Right atrium auricular region (tissue), 2 donors: ENCODE measurements around the gene MIOS. TPM values are rescaled to one million over a fixed set of nuclear protein-coding genes. Genes with fewer than 3 reads are reported as not detected.

Source experiments
- DNase-seq: peaks from one replicate; pipeline ENCODE4 v3.0.0-alpha.2; 2019; ENCODE audit warnings: low spot score
- H3K27ac ChIP-seq, 2 donors: fragments of 200-600 bp; sonication (generic); 1 replicate in 1 of 2; 2 replicates in 1 of 2; pipeline ENCODE4 v1.5.1; 2016 to 2019
- H3K27me3 ChIP-seq, 2 donors: fragments of 200-600 bp; sonication (generic); one replicate each; pipeline versions ENCODE4 v1.5.1 to v1.6.0; 2017 to 2019
- H3K36me3 ChIP-seq: fragments of 200-600 bp; sonication (generic); one replicate; pipeline ENCODE4 v1.5.1; 2016
- H3K4me1 ChIP-seq, 2 donors: fragments of 200-600 bp; sonication (generic); one replicate each; pipeline versions ENCODE4 v1.5.1 to v1.6.0; 2017 to 2019
- H3K4me3 ChIP-seq, 2 donors: fragments of 200-600 bp; sonication (generic); 1 replicate in 1 of 2; 2 replicates in 1 of 2; pipeline ENCODE4 v1.5.1; 2017 to 2019; ENCODE audit warnings: mild to moderate bottlenecking in 1 of 2, moderate library complexity in 1 of 2
- H3K9me3 ChIP-seq, 2 donors: fragments of 200-600 bp; sonication (generic); one replicate each; pipeline ENCODE4 v1.5.1; 2019
- total RNA-seq, 2 donors: library from RNA; depleted of rRNA; stranded (reverse); fragments of >200 nt; gene quantifications; one replicate each; pipeline ENCODE4 v1.1.0, GENCODE V29; 2016
- TF ChIP-seq, protein P1 (sequence below), 2 donors: fragments of 200-600 bp; sonication (generic); IDR thresholded peaks; one replicate each; pipeline ENCODE4 v1.5.1; 2019; ENCODE audit warnings: antibody characterized with exemption in 2 of 2

Gene MIOS
- total RNA-seq, 2 donors from 2014 or later = 19.7 to 21.8 TPM

DNA sequence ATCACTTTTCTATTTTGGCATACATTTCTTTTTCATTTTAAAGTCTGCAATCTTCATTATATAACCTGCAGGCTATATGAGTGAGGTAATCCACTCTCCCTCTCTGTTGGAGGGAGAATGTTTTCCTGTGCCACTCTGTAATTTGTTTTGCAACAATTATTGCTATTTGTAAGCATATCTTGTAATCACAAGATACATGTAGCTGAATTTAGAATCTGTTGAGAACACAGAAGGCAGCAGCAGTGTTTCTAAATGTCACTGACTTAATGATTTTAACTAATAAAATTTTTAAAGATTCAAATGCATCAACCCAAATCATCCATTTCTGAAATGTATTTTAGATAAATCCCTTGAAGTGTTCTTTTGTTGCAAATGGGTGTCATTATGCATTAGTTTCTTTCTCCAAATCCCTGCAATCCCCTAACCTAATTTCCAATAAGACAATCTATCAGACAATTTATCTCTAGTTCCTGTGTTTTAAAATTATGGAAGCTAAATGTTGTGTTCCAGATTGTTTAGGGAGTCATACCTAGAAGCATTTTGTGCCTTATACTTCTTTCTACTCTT lies 54.0 kb downstream of the MIOS start:
- TF ChIP-seq, protein P1, sequence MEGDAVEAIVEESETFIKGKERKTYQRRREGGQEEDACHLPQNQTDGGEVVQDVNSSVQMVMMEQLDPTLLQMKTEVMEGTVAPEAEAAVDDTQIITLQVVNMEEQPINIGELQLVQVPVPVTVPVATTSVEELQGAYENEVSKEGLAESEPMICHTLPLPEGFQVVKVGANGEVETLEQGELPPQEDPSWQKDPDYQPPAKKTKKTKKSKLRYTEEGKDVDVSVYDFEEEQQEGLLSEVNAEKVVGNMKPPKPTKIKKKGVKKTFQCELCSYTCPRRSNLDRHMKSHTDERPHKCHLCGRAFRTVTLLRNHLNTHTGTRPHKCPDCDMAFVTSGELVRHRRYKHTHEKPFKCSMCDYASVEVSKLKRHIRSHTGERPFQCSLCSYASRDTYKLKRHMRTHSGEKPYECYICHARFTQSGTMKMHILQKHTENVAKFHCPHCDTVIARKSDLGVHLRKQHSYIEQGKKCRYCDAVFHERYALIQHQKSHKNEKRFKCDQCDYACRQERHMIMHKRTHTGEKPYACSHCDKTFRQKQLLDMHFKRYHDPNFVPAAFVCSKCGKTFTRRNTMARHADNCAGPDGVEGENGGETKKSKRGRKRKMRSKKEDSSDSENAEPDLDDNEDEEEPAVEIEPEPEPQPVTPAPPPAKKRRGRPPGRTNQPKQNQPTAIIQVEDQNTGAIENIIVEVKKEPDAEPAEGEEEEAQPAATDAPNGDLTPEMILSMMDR (IDR thresholded peaks at IDR 0.05) = no peak
- H3K27me3 ChIP-seq = no peaks in the 10 kb centered on the region
- H3K4me3 ChIP-seq = no peak overlapping the region
- H3K27ac ChIP-seq = no peak overlapping the region
- no peak for DNase-seq
- H3K4me1 ChIP-seq = no peaks in the 10 kb centered on the region
- no peaks in the 10 kb centered on the region for H3K9me3 ChIP-seq
- no peaks in the 10 kb centered on the region for H3K36me3 ChIP-seq

DNA sequence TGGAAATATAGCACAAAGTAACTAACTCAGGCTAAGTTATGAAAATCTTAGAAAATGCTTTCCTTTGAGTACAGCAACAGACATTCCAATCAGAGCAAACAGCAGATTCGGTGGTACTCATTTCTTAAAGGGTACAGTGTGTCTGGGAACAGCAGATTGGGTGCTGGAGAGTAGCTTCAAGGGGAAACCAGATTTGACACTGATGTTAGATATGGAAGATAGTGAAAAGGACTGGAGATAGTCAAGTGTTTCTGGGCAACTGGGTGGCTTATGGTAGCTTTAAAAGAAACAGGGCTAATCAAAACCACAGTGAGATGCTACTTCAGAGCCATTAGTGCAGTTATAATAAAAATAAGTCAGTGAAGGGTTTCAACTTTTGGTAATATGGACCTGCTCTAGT lies 61.8 kb downstream of the MIOS start:
- no peaks in the 10 kb centered on the region for H3K9me3 ChIP-seq
- TF ChIP-seq, protein P1 (IDR thresholded peaks at IDR 0.05) = no peak
- no peaks in the 10 kb centered on the region for H3K27me3 ChIP-seq
- DNase-seq = no peak
- no peak overlapping the region for H3K4me3 ChIP-seq
- no peaks in the 10 kb centered on the region for H3K36me3 ChIP-seq
- H3K27ac ChIP-seq = no peak overlapping the region
- no peaks in the 10 kb centered on the region for H3K4me1 ChIP-seq

DNA sequence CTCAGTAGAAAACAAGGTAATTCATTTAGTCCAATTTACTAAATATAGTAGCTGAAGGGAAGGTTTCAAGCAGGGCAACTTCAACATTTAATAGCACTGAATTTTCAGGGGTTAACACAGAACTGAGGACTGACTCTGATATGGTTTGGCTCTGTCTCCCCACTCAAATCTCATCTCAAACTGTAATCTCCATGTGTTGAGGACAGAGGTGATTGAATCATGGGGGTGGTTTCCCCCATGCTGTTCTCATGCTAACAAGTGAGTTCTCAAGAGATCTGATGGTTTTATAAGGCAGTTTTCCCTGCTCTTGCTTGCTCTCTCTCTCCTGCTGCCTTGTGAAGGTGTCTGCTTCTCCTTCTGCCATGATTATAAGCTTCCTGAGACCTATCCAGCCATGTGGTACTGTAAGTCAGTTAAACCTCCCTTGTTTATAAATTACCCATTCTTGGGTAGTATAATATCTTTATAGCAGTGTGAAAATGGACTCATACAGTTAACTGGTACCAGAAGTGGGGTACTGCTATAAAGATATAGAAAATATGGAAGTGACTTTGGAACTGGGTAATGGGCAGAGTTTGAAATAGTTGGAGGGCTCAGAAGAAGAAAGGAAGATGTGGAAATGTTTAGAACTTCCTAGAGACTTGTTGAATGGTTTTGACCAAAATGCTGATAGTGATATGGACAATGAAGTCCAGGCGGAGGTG lies 64.1 kb downstream of the MIOS start:
- H3K4me3 ChIP-seq = no peak overlapping the region
- no peaks in the 10 kb centered on the region for H3K36me3 ChIP-seq
- DNase-seq = no peak
- H3K4me1 ChIP-seq = no peaks in the 10 kb centered on the region
- TF ChIP-seq, protein P1 (IDR thresholded peaks at IDR 0.05) = no peak
- no peak overlapping the region for H3K27ac ChIP-seq
- no peaks in the 10 kb centered on the region for H3K9me3 ChIP-seq
- H3K27me3 ChIP-seq = no peaks in the 10 kb centered on the region

DNA sequence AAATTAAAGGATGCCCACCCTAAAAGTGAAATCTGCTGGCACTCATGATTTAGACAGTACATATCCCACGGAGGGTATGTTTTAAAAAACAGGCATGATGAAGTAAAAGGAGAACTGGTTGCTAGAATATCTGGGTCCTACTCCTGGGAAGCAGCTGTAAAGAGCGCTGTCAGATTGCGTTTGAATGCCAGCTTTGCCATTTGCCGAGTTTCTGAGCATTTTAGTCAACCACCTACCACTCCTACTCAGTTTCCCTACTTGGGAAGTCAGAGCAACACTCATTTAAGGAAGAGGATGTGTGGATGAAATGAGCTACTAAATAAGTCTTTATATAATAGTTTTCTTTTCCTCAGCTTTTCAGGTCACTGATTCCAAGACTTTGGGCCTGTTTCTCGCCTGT lies 72.7 kb downstream of the MIOS start:
- Histone ChIP-seq H3K36me3 (no peaks in the 10 kb centered on the region), H3K9me3 (no peaks in the 10 kb centered on the region), H3K27ac (peak overlapping the region; percentile 88), H3K4me1 (peaks cover 0 to 18% of the 10 kb centered on the region in 2 donors), H3K4me3 (peak overlapping the region; percentile 81 to 89), H3K27me3 (no peaks in the 10 kb centered on the region)
- TF ChIP-seq, protein P1 (IDR thresholded peaks at IDR 0.05) = no peak
- no peak for DNase-seq

DNA sequence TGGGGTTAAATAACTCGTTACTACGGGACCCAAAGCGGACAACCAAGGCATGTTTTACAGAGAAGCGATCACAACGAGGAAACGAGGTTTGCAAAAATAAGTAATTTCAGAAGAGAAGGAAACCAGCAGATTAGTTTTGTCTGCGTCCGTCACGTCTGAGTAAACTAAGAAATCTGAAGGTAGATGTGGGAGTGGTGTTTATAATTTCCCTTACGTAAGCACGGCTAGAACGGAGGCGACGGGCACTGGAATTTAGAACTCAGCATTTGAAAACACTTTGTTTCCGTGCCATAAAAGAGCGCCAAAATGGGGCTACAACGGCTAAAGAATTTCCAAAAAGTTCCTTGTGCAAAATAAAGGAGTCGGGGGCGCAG lies 73.2 kb downstream of the MIOS start:
- H3K4me1 ChIP-seq = peaks cover 0 to 18% of the 10 kb centered on the region in 2 donors
- H3K27ac ChIP-seq = peak overlapping the region; percentile 88
- H3K9me3 ChIP-seq = no peaks in the 10 kb centered on the region
- TF ChIP-seq, protein P1 (IDR thresholded peaks at IDR 0.05) = no peak
- H3K36me3 ChIP-seq = no peaks in the 10 kb centered on the region
- no peaks in the 10 kb centered on the region for H3K27me3 ChIP-seq
- peak overlapping the region; percentile 81 to 89 for H3K4me3 ChIP-seq
- DNase-seq = no peak
